Left renal pelvis (tissue), 4 donors: Measurements from ENCODE around the gene REST. TPM values are rescaled to one million over a fixed set of nuclear protein-coding genes. Genes with fewer than 3 reads are reported as not detected.

Experiments used
- DNase-seq, 4 donors: peaks; one replicate each; pipeline ENCODE4 v3.0.0-alpha.2; 2013; ENCODE audit warnings: low read depth in 4 of 4, low spot score in 3 of 4
- polyA plus RNA-seq, 4 donors: library from polyadenylated mRNA; unstranded; fragments of 120-200 nt; gene quantifications; one replicate each; pipeline ENCODE4 v1.2.1, GENCODE V29; 2013; ENCODE audit not compliant: insufficient read length in 4 of 4

The REST gene
- polyA plus RNA-seq, 4 donors: 37.5 to 63.1 (median 55.4) TPM

DNA sequence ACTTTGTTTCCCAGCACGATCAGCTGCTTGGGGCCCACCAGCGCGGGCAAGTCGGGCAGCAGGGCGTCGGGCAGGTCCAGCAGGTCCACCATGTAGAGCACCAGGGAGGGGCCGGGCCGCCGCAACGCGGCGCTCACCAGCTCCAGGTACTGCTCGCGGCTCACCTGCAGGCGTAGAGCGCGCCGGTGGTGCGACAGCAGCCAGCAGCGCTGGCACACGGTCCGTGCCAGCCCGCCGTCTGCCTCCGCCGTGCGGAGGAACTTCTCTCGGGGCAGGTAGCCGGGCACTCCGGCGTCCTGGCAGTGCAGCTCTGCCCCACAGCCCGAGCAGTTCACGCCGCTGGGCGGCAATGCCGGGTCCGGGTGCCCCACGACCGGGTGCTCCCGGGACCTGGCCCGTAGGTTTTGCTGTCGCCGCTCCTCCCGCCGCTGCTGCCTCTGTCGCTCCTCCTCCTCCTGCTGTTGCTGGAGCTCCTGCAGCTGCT, 69.2 kb downstream of the REST start:
- DNase-seq: no peak

DNA sequence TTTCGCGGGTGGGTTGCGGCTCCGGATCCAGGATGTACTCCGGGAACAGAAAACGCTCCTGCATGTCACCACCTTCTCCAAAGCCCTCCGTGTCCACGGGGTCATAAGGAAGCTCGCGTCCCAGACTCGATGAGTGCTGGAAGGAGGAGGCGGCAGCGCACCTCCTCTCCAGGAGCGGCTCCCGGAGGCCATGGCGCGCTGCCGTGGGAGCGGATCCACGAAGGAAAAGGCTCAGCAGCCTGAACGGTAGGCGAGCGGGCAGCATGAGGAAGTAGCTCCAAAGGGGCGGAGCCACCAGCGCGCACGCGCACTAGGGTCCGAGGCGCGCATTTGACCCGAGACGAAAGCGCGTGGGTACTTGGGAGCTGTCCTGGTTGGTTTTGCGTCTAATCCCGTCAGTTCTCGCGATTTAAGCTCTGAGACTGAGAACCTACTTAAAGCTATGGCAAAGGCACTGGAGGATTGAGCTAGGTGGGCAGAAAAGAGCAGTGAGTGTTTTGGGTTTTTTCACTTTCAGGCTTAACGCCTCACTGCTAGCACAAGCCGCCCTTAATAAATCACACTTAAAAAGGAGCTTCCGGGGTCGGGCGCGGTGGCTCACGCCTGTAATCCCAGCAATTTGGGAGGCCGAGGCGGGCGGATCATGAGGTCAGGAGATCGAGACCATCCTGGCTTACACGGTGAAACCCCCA, 69.8 kb downstream of the REST start, which contains the start of gene NOA1:
NOA1 (minus strand) TSS at position 286 of the 692 bp plus-strand sequence; CDS start at position 265, 21 bp downstream.
- DNase-seq: peak; percentile 98 to 99 (median 98)

DNA sequence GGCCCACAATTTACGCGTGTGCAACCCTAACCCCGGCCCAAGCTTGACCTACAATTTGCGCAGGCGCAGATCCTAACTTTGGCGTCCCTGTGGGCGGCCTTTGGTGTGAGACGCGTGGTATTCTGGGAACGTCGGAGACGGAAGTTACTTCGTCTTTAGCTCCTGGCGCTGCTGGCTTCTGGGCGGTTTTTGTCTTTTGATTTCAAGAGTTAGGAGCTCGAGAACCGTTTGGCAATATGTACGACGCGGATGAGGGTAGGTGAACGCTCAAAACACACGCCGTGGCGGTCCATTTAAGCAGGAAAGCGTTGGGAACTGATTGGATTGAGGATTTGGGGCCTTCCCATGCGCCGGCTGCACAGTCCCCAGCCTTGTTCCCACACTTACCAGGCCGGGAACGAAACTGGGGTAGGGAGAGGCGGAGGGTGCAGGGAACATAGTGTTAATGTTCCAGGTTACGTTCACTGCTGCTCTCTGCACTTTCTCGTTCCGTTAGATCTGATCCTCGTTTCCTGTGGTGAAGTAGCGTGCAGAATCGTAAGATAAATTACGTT, 71.1 kb downstream of the REST start, which contains the start of gene POLR2B:
POLR2B (plus strand) TSS at position 147 of the 554 bp plus-strand sequence; CDS start at position 237, 90 bp downstream.
- peak; percentile 82 to 87 (median 86) for DNase-seq

DNA sequence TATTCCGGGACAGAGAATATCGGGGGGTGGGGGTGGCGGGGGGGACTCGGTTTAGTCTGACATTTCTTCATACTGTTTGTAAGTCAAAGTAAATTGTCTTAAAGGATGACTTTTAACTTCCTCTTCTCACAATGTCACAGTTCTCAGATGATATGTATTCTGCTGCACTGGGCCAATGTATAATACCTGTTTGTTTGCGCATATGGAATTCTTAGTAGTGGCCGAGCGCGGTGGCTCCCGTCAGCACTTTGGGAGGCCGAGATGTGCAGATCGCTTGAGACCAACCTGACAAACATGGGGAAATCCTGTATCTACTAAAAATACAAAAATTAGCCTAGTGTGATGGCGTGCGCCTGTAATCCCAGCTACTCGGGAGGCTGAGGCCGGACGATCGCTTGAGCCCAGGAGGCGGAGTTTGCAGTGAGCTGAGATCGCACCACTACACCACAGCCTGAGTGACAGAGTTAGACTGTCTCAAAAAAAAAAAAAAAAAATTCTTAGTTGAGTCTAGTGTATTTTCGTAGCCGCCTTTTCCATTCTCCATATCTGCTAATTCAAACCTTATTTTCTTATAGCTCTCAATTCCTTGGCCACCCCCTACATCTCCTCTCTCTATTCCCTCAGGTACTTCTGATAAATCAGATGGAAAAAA, 71.8 kb downstream of the REST start:
- no peak for DNase-seq

DNA sequence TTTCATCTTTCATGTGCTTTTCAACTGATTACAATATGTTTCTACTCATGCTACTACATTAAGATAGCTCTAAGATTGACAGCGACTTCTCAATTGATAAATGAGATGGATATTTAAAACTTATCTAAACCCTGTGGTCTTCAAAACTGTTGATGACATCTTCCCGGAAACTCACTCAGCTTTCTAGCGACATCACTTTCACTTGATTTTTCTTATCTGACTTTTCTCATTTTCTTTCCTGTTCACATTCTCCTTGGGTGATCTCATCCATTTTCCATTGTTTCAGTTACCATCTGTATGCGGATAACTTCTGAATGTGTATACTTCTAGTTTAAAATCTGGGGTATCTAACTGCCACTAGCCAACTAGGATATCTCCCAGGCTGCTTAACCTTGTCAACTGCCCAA, 74.1 kb downstream of the REST start:
- no peak for DNase-seq

DNA sequence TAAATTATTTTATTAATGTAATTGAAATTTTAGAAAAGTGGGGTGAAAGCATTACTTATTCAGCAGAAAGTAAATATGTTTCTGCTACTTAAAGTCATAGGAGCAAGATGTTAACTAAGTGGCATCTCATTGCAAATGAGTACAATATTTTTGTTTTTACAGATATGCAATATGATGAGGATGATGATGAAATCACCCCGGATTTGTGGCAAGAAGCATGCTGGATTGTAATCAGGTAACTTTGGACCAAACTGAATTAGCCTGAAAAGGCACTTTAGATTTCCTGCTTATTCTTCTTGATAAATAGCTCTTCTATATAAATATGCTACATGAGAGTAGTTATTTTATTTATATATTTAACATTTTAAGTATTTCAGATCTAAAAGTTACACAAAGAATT, 78.5 kb downstream of the REST start:
- no peak for DNase-seq

DNA sequence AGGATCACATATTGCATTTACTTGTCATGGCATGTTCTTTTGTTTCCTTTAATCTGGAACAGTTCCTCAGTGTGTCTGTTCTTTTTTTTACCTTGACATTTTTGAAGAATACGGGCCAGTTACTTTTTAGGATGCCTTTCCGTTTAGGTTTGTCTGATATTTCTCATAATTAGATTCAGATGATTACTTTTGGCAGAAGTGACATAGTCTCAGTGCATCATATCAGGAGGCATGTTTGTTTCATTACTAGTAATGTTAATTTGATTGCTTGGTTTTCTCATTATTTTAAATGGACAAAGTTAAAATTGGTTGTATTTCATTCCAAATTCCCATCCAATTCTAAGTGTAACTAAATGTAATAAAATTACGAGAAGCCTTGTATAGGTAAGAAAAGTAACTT, 79.3 kb downstream of the REST start:
- no peak for DNase-seq

DNA sequence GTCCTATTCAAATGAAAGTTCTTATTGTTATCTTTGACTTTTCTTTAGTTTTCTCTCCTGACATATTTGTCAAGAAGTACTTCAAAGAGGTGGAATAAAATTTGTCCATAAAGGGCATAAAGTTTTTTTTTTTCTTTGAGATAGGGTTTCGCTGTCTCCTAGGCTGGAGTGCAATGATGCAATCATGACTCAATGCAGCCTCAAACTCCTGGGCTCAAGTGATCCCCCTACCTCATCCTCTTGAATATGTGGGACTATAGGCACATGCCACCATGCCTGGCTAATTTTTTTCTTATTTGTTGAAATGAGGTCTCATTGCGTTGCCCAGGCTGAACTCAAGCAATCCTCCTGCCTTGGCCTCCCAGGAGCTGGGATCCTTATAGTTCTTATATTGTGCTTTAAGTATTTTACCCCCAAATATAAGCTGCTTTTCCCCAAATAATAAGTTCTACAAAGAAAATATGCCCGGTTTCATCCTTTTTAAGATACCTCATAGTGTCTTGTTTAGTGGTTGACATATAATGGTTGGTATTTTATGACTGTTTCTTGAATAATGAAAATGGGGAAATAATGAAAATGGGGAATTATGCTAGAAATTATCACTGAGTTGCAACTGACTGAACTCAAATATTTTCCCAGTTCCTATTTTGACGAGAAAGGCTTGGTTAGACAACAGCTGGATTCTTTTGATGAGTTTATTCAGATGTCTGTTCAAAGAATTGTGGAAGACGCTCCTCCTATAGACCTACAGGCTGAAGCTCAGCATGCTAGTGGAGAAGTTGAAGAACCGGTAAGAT, 82.6 kb downstream of the REST start:
- no peak for DNase-seq

DNA sequence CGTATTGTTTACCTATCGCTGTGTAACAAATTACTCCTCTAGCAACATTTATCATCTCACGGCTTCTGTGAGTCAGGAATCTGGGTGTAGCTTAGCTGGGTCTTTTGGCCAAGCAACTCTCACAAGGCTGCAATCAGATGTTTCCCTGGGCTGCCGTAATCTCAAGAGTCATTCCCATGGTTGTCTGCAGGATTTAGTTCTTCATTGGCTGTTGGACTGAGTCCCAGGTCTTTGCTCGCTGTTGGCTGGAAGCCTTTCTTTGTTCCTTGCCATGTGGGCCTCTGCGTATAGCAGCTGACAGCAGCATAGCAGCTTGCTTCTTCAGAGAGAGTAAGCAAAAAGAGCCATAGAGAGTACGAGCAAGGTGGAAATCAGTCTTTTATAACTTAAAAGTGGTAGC, 87.8 kb downstream of the REST start:
- no peak for DNase-seq

DNA sequence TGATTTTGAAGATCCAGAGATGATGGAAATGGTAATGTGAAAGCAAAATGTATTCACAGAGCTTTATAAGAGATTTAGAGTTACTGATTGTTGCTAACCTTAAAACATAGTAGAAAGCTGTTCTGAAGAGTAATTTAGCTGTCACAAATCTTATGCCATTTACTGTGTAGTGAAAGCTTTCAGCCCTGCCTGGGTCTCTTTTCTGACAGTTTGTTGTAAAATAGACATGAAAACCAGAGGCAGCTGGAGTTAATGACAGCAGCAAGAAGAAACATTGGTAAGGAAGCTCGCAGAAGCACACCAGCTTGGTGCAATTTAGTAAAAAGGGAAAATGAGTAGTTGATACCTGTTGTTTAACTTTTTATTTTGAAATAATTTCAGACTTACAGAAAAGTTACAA, 92.1 kb downstream of the REST start:
- no peak for DNase-seq

DNA sequence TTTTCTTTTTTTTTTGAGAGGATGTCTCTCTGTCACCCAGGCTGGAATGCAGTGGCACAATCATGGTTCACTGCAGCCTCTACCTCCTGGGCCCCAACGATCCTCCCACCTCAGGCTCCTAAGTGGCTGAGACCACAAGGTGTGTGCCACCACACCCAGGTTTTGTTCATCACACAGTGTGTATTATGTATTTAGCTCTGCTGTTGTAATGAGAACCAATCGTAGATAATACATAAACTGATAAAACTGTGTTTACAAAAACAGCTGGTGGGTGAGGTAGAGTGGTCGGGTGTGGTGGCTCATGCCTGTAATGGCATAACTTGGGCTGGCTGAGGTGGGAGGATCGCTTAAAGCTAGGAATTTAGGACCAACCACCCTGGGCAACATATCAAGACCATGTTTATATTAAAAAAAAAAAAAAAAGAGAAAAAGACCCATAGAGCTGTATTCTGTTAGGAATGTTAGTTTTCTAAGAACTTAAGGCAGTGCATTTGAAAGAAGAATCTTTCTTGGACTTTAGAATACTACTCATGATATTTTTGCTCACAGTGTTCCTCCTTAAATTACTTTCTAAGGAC, 105.9 kb downstream of the REST start:
- no peak for DNase-seq

Other genes starting within 250 kb of the REST start
- 10 to 100 TPM in 3 of 4 donors, 1 to 10 TPM in 1; 2.9 to 21.3 (median 15.1) TPM for gene HOPX, start 226.6 kb upstream of the REST start, polyA plus RNA-seq
- not detected for gene SPINK2, start 86.2 kb upstream of the REST start, polyA plus RNA-seq
- gene NOA1, start 69.7 kb downstream of the REST start, polyA plus RNA-seq: 10 to 100 TPM; 17.1 to 22.9 (median 20.7) TPM
- 100 to 1,000 TPM in 3 of 4 donors, 10 to 100 TPM in 1; 91.8 to 121 (median 108) TPM for gene POLR2B, start 71.0 kb downstream of the REST start, polyA plus RNA-seq
- 100 to 1,000 TPM; 107 to 755 (median 531) TPM for gene IGFBP7, start 202.5 kb downstream of the REST start, polyA plus RNA-seq